ENCODE measurements around the gene RNF113B.

Gene RNF113B

GRCh38 chr13:98173431-98174152 lies 3.5 kb downstream of the RNF113B start:
- DNase-seq, result no peak

GRCh38 chr13:98172590-98173422 lies 4.3 kb downstream of the RNF113B start:
- no peak for DNase-seq

DNA sequence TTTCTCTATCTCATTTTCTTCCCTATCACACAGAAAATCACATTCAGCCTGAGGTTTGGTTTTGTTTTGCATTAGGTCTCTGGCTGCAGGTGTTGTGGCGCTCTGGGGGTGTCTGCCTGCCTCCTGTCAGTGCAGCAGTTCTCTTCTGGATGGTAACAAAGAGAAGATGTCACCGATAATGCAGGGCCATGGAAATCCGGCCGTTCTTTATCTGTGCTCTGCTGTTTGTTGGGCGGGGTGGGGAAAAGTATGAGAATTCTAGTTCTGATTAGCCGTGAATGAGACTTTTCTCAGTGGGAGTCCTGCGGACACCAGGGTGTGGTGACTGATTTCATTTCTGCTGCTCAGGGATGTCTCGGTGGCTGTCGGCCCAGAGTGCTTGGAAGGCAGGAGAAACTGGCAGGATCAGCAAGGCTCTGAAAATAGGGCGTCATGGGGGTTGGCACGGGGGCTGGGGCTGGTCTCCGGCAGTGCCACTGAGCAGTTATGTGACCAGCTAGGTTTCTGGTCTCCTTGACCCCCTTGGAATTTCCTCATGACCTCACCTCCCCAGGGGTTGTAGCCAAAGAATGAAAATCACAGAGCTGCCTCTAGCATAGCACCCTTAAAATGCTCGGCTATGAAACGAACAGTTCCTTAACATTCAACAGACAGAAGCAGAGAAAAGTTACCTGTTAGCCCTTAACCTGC lies 5.0 kb downstream of the RNF113B start:
- no peak for DNase-seq

DNA sequence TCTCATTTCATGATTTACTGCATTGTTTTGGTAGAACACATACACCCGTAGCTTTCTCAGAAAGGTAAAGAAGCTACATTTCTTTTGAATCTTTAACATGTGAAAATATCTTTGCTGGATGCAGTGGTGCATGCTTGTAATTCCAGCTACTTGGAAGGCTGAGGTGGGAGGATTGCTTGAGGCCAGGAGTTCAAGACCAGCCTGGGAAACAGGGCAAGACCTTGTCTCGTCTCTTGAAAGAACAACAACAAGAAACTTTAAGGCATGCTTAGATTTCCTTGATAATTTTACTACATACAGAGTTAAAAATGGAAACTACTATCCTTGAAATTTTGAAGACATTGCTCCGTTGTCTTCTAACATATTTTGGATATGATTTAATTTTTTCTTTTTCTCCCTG lies 7.7 kb downstream of the RNF113B start:
- no peak for DNase-seq

- no peak for DNase-seq
Observed at GRCh38 chr13:98162935-98163334, 14.1 kb downstream of the RNF113B start.

DNA sequence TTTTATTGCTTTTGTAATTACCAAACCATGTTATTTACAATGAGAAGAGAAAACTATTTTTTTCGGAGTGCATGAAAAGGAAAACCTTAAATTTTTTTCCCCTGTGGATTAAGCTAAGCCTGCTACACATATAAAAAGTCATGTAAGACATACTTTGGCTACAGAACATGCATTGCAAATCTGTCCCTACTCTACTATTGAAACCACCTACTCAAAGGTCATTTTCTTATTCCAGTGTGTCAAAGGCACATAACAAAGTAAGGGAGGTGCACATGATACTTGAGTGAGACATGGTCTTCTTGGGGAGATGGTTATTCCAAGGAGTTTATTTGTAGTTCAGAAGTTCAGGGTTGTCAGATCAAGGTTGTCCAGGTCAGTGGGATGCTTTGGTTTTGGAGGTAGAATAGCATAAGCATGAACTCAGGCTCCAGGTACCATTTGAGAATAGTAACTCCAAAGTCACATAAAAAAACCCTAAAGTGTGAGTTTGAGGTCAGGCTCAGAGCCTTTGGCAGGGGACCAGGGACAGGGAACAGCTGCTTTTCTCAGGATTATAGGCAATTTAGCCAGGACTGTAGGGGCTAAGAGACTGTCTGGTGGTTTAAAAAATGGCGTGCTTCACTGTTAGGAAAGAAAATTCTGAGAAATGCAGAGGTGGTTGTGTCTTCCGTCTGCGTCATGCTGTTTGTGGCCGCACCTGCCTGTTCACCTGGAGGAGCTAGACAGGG lies 18.7 kb downstream of the RNF113B start:
- no peak for DNase-seq

DNA sequence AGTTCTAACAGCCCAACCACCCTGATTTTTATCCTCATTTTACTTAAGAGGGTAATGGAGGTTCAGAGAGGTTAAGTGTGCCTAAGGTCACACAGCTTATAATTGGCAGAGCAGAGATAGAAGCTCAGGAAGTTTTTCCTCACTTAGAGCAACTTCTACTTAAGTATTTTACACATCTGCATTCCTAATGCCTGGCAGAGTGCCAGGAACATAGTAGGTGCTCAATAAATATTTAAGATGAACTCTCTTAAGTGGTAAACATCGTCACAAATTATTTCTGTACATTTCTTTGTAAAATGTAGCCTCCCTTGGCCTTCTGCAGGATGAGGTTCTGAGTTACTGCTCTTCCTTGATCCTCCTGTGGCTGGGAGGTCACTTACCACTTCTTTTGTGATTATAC lies 19.5 kb downstream of the RNF113B start:
- DNase-seq, result no peak

- DNase-seq, result no peak
Observed at GRCh38 chr13:98157188-98157587, 19.9 kb downstream of the RNF113B start.

DNA sequence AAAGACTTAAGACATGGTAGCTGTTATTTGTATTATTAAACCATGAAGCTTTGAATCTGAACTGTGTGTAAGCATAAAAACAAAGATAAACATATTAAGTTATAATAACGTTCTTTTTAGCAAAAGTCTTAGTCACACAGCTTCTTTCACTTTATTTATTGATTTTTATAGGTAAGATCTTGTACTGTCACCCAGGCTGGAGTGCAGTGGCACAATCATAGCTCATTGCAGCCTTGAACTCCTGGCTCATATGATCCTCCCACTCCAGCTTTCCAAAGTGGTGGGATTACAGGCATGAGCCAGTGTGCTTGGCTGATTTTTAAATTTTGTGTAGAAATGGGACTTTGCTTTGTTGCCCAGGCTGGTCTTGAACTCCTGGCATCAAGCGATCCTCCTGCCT lies 20.8 kb downstream of the RNF113B start:
- no peak for DNase-seq

DNA sequence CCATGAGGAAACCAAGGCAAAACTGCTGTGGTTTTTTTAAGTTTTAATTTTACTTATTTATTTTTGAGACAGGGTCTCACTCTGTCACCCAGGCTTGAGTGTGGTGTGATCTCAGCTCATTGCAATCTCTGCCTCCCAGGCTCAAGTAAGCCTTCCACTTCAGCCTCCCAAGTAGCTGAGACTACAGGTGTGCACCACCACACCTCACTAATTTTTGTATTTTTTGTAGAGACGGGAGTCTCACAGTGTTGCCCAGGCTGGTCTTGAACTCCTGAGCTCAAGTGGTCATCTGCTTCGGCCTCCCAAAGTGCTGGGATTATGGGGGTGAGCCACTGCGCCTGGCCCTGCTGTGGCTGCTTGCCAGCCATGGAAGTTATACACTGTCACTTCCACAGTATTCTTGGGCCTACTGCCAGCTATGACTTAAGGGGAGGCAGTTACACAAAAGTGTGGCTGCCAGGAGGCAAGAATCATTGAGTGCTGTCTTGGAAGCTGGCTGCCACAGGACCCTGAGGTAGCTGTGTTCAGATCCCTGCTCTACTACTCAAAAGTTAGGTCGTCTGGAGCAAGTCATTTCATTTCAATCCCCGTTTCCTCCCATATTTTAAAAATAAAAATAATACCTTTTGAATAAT lies 21.5 kb downstream of the RNF113B start:
- no peak for DNase-seq

GRCh38 chr13:98150832-98151479 lies 26.1 kb downstream of the RNF113B start:
- DNase-seq, result no peak

DNA sequence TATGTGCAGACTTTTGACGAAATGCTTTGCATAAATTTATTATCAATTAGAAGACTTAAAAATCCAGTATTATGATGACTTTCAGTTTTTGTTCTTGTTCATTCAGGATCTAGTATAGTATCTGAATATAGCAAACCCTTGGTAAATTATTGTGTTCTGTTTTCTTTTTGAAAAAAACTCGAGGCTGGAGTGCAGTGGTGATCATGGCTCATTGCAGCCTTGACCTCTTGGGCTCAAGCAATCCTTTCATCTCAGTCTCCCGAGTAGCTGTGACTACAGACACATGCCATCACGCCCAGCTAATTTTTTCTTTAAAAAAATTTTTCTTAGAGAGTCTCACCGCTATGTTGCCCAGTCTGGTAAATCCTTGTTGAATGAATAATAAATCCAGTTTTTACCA lies 29.5 kb downstream of the RNF113B start:
- no peak for DNase-seq

GRCh38 chr13:98144801-98145350 lies 32.2 kb downstream of the RNF113B start:
- DNase-seq, result no peak

GRCh38 chr13:98144027-98144741 lies 32.9 kb downstream of the RNF113B start:
- DNase-seq, result no peak

DNA sequence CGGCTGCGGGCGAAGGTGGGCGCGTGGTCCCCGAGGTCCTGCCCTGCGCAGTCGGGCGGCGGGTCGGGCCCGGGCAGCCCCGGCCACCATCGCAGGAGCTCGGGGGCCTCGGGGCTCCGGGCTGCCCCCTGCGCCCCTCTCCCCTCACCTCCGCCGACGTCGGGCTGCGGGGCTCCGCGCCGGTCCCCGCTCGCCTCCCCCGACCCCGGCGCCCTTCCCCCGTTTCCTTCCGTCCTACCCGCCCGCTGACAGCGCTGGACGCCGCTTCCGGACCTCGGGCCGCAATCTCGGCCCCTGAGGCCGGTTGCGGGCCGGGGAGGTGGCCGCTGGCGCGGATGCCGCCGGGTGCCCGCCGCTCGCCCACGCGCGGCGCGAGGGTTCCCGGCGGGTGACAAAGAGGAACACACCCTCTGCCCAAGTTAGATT lies 33.5 kb downstream of the RNF113B start:
- no peak for DNase-seq

- DNase-seq, result no peak
Observed at GRCh38 chr13:98143157-98143553, 33.9 kb downstream of the RNF113B start.

GRCh38 chr13:98142380-98143156 lies 34.5 kb downstream of the RNF113B start, which contains the start of gene FARP1:
Gene FARP1 (plus strand): TSS chr13:98143094. CDS start chr13:98213243, 70,149 bp downstream.
- no peak for DNase-seq

DNA sequence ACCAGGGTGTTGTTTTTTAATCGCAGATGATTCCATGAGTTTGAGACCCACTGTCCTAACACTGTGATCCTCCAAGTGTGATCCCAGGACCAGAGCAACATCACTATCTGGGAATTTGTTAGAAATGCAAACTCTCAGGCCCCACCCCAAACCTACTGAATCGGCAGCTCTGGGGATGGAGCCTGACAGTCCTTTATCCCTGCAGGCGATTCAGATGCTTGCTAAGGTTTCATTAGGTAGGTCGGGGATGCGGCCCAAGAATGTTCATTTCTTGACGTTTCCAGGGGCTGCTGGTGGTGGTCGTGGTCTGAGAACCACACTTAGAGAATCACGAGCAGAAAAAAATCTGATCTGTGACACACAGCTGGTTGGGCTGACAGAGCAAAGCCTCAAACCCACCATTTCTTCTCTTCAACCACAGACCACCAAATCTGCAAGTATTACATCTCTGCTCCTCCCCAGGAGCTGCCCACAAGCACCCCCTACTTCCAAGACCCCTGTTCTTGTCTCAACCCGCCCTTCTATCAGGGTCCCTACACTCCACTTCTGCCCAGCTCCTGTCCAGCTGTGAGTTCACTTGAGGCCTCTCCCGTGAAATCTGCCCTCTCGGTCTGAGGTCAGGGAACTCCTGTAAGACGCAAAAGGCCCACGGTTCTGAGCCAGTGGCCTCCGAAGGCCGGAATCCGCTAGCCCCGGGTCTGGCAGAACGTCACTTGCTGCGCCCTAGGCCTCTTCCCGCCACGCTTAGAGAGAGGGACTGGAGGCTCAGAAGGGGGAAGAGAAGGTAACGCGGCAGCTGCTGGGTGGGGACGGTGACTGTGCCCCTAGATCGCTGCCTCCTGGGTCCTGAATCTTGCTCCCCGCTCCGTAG lies 35.3 kb downstream of the RNF113B start:
- no peak for DNase-seq

DNA sequence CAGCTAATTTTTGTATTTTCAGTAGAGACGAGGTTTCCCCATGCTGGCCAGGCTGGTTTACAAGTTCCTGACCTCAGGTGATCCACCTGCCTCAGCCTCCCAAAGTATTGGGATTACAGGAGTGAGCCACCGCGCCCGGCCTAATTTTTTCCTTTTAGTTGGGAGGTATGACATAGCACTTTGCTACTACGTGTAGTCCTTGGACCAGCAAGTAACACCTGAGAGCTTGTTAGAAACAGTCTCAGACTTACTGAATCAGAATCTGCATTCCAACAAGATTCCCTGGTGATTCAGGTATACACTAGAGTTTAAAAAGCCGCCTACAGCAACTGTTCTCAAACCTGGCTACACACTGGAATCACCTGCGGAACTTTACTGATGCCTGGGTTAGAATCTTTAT lies 36.0 kb downstream of the RNF113B start:
- DNase-seq, result no peak

Measured in KG1 (cell line).